T-cell (primary cell): ENCODE results near the gene NCOA7. TPM values are rescaled to one million over a fixed set of nuclear protein-coding genes. Genes with fewer than 3 reads are reported as not detected.
A peak's percentile ranks its signal among the peaks of the same experiment; 100 is the strongest.

Experiments used
- ATAC-seq, 4 experiments: fragments of 200-7000 bp in 3 of 4; fragments of 150-1000 bp in 1 of 4; cut with Tn5 transposase; replicated peaks in 1 of 4; 1 replicate in 3 of 4; 2 replicates in 1 of 4; pipeline ENCODE4 v1.10.0; 2021; ENCODE audit warnings: moderate library complexity in 3 of 4, mild to moderate bottlenecking in 2 of 4, moderate number of reproducible peaks in 1 of 4
- CTCF ChIA-PET, 2 donors: fragments of 300-600 bp; sonication (Branson Sonifier 250); formaldehyde crosslinking; loops; one replicate each; lab custom pipeline; 2022; ENCODE audit warnings: antibody characterized with exemption in 2 of 2; lab: Charles Lee
- POLR2A ChIA-PET, 2 donors: fragments of 300-600 bp; sonication (Branson Sonifier 250); formaldehyde crosslinking; loops; one replicate each; lab custom pipeline; 2022; ENCODE audit warnings: antibody characterized with exemption in 2 of 2; lab: Charles Lee
- DNase-seq, 35 experiments: peaks; one replicate each; pipeline versions ENCODE4 v3.0.0 to v3.0.0-alpha.2; 2013 to 2023
- H3K27ac ChIP-seq: one replicate; pipeline ENCODE4 v1.5.1; 2013; ENCODE audit warnings: low read length
- H3K27me3 ChIP-seq, 2 experiments: replicated peaks in 1 of 2; 1 replicate in 1 of 2; 2 replicates in 1 of 2; pipeline versions ENCODE4 v1.6.1 to v1.7.0; 2013; ENCODE audit warnings: low read length in 1 of 2, mixed read lengths in 1 of 2; ENCODE audit not compliant: control insufficient read depth in 2 of 2, insufficient read depth in 2 of 2; ENCODE audit errors: extremely low read depth in 1 of 2
- H3K36me3 ChIP-seq, 2 donors: 1 replicate in 1 of 2; 2 replicates in 1 of 2; pipeline versions ENCODE4 v1.6.1 to v1.7.0; 2013; ENCODE audit warnings: low read length in 1 of 2; ENCODE audit not compliant: control insufficient read depth in 2 of 2, insufficient read depth in 1 of 2; ENCODE audit errors: extremely low read depth in 1 of 2
- H3K4me1 ChIP-seq, 2 experiments: 1 replicate in 1 of 2; 2 replicates in 1 of 2; pipeline versions ENCODE4 v1.6.1 to v1.7.0; 2013; ENCODE audit warnings: low read length in 2 of 2, mixed read lengths in 1 of 2; ENCODE audit not compliant: insufficient read depth in 2 of 2, control insufficient read depth in 1 of 2; ENCODE audit errors: extremely low read depth in 1 of 2
- H3K4me3 ChIP-seq, 2 donors: 1 replicate in 1 of 2; 2 replicates in 1 of 2; pipeline versions ENCODE4 v1.5.1 to v1.7.0; 2013; ENCODE audit warnings: mild to moderate bottlenecking in 2 of 2, low read length in 1 of 2, moderate library complexity in 1 of 2; ENCODE audit not compliant: control insufficient read depth in 1 of 2; ENCODE audit errors: extremely low read depth in 1 of 2
- H3K9me3 ChIP-seq: 2 replicates; pipeline ENCODE4 v1.7.0; 2013
- H3K27ac Mint-ChIP-seq, 2 donors: one replicate each; pipeline ENCODE4 v1.8.0; 2020 to 2021; ENCODE audit warnings: mild to moderate bottlenecking in 2 of 2, mixed read lengths in 2 of 2
- H3K27me3 Mint-ChIP-seq, 2 donors: one replicate each; pipeline ENCODE4 v1.8.0; 2021 to 2022; ENCODE audit warnings: mixed read lengths in 2 of 2
- H3K36me3 Mint-ChIP-seq: one replicate; pipeline ENCODE4 v1.8.0; 2021; ENCODE audit warnings: mixed read lengths
- H3K4me1 Mint-ChIP-seq, 3 donors: one replicate each; pipeline ENCODE4 v1.8.0; 2020 to 2022; ENCODE audit warnings: mixed read lengths in 3 of 3, mild to moderate bottlenecking in 1 of 3
- H3K4me3 Mint-ChIP-seq, 3 donors: one replicate each; pipeline ENCODE4 v1.8.0; 2020 to 2022; ENCODE audit warnings: mild to moderate bottlenecking in 3 of 3, mixed read lengths in 3 of 3, moderate library complexity in 3 of 3
- H3K9me3 Mint-ChIP-seq, 3 donors: one replicate each; pipeline ENCODE4 v1.8.0; 2020 to 2022; ENCODE audit warnings: mixed read lengths in 3 of 3
- WGBS: methylation state at CpG from one replicate; pipeline ENCODE4 v1.1.5; 2013; ENCODE audit warnings: missing lambda C conversion rate; ENCODE audit not compliant: insufficient coverage; 5-methylcytosine and 5-hydroxymethylcytosine counted together
- total RNA-seq, 35 experiments: library from RNA in 6 of 35; stranded (reverse) in 6 of 35; fragments of 120-200 nt in 1 of 35; gene quantifications; one replicate each; pipeline versions ENCODE4 v1.2.1 to v1.2.4 and lab custom pipeline; 2013 to 2026

The NCOA7 gene
- total RNA-seq, 5 donors from 2014 or later (not counting 1 experiment from before 2014, with no cell fraction given) = 40.3 to 51.6 (median 46.4) TPM

DNA sequence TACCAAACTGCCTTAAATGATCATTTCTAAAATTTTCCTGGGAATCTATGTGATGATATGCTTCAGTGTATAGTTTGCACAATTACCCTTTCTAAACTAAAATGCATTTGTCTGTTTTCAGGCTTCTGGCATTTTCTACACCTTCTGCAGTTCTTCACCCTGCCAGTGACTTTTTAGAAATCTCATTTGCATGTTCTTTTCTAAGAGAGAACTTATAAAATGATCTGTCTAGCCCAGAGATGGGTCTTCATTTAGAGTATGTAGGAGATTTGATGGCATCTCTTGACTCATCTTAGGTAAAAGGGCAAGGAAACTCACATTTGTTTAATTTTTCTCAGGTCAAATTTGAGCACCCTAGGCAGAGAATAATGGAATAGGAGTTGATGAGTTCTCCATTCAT, 17.8 kb downstream of the NCOA7 start:
- no peaks in the 10 kb centered on the region for H3K27me3 ChIP-seq
- ChIA-PET POLR2A (no interaction called here), CTCF (interaction anchor here in 1 of 2 donors (0.6 kb wide), 1 partner anchor 40 kb away, joined by 3 read pairs; no protein-coding TSS in a partner anchor)
- no peak overlapping the region for H3K4me3 ChIP-seq
- H3K4me1 Mint-ChIP-seq = peaks cover 53 to 81% (median 75%) of the 10 kb centered on the region in 3 donors
- H3K27ac Mint-ChIP-seq = no peak overlapping the region
- no peaks in the 10 kb centered on the region for H3K9me3 Mint-ChIP-seq
- H3K4me3 Mint-ChIP-seq = no peak overlapping the region
- ATAC-seq (no peak), DNase-seq (no peak)
- peaks cover 28% of the 10 kb centered on the region for H3K36me3 Mint-ChIP-seq
- no peaks in the 10 kb centered on the region for H3K36me3 ChIP-seq
- no peaks in the 10 kb centered on the region for H3K27me3 Mint-ChIP-seq
- no peak overlapping the region for H3K27ac ChIP-seq
- no peaks in the 10 kb centered on the region for H3K9me3 ChIP-seq
- H3K4me1 ChIP-seq = peaks cover 6 to 10% of the 10 kb centered on the region in 2 experiments

GRCh38 chr6:125809570-125810170, 18.9 kb downstream of the NCOA7 start:
- Histone ChIP-seq H3K4me3 (no peak overlapping the region), H3K9me3 (no peaks in the 10 kb centered on the region), H3K27ac (no peak overlapping the region), H3K36me3 (no peaks in the 10 kb centered on the region), H3K4me1 (peaks cover 6 to 7% of the 10 kb centered on the region in 2 experiments), H3K27me3 (no peaks in the 10 kb centered on the region)
- DNase-seq = no peak
- no peak for ATAC-seq
- WGBS = 93% methylated on average over 2 of the region's 3 CpGs
- Mint-ChIP-seq H3K4me1 (peaks cover 50 to 78% (median 73%) of the 10 kb centered on the region in 3 donors), H3K9me3 (no peaks in the 10 kb centered on the region), H3K4me3 (no peak overlapping the region), H3K27ac (no peak overlapping the region), H3K36me3 (peaks cover 28% of the 10 kb centered on the region), H3K27me3 (no peaks in the 10 kb centered on the region)
- ChIA-PET CTCF (interaction anchor here in 1 of 2 donors (0.8 to 1.2 kb wide), 2 partner anchors 18 to 19 kb away, joined by 4 to 5 read pairs; partner anchors contain the start of gene NCOA7), POLR2A (no interaction called here)

DNA sequence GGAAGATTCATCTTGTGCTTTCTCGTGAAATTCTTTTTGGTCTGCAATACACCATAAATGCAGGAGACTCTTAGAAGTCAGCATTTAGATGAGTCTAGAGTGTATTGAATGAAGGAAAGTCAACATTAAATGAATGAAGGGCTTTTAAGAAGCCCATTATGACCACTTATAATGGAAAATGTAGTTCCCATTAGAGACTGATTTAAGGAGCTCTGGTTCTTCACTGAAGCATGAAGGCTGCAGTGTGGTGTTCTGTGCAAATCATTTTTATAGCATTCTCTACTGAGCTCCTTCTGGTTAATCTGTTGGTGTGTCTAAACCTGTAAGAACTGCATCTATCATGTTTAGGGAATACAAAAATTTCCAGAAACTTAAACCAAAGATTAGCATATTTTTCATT, 19.7 kb downstream of the NCOA7 start:
- H3K27me3 Mint-ChIP-seq = no peaks in the 10 kb centered on the region
- Histone ChIP-seq H3K4me1 (peaks cover 6 to 7% of the 10 kb centered on the region in 2 experiments), H3K27me3 (no peaks in the 10 kb centered on the region), H3K36me3 (no peaks in the 10 kb centered on the region), H3K4me3 (no peak overlapping the region), H3K9me3 (no peaks in the 10 kb centered on the region), H3K27ac (no peak overlapping the region)
- no peak for ATAC-seq
- no peak overlapping the region for H3K27ac Mint-ChIP-seq
- DNase-seq = no peak
- H3K36me3 Mint-ChIP-seq = peaks cover 32% of the 10 kb centered on the region
- no peaks in the 10 kb centered on the region for H3K9me3 Mint-ChIP-seq
- CTCF ChIA-PET = interaction anchor here in 1 of 2 donors (0.8 to 1.2 kb wide), 2 partner anchors 19 to 20 kb away, joined by 4 to 5 read pairs; partner anchors contain the start of gene NCOA7
- no peak overlapping the region for H3K4me3 Mint-ChIP-seq
- H3K4me1 Mint-ChIP-seq = peaks cover 58 to 80% (median 75%) of the 10 kb centered on the region in 3 donors
- WGBS = no CpG with 5 or more reads among the region's 1 CpG
- POLR2A ChIA-PET = no interaction called here

DNA sequence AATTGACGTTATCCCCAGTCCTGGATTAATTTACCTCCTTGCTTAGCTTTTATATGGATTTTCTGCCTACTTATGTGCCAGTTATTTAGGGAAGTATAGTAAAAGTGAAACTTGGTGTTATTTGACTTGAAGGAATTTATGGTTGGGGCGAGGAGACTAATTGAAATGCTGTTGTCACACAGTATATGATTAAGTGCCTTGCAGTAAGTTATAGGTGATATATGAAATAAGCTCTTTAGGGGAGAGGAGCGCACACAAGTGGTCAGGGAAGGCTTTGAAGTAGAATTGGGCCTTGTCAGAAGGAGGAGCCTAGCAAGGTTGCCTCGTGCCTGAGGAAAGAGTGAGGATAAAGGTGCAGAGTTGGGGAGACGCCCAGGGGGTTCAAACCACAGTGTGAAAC, 20.5 kb downstream of the NCOA7 start:
- Histone ChIP-seq H3K4me1 (peaks cover 4 to 6% of the 10 kb centered on the region in 2 experiments), H3K4me3 (no peak overlapping the region), H3K27me3 (no peaks in the 10 kb centered on the region), H3K36me3 (no peaks in the 10 kb centered on the region), H3K9me3 (no peaks in the 10 kb centered on the region), H3K27ac (no peak overlapping the region)
- Mint-ChIP-seq H3K9me3 (no peaks in the 10 kb centered on the region), H3K27me3 (no peaks in the 10 kb centered on the region), H3K27ac (no peak overlapping the region), H3K4me3 (no peak overlapping the region), H3K4me1 (peaks cover 61 to 79% (median 74%) of the 10 kb centered on the region in 3 donors), H3K36me3 (peaks cover 34% of the 10 kb centered on the region)
- ChIA-PET CTCF (no interaction called here), POLR2A (no interaction called here)
- DNase-seq = no peak
- no peak for ATAC-seq
- 78% methylated on average over 3 of the region's 5 CpGs for WGBS

- H3K4me1 Mint-ChIP-seq = peaks cover 63 to 77% (median 68%) of the 10 kb centered on the region in 3 donors
- ATAC-seq = no peak
- peaks cover 4 to 6% of the 10 kb centered on the region in 2 experiments for H3K4me1 ChIP-seq
- H3K36me3 Mint-ChIP-seq = peaks cover 45% of the 10 kb centered on the region
- 91% methylated on average over 7 of the region's 10 CpGs for WGBS
- no peak overlapping the region for H3K27ac ChIP-seq
- no peaks in the 10 kb centered on the region for H3K36me3 ChIP-seq
- no peaks in the 10 kb centered on the region for H3K27me3 Mint-ChIP-seq
- no peak overlapping the region for H3K4me3 Mint-ChIP-seq
- no peak overlapping the region for H3K27ac Mint-ChIP-seq
- H3K9me3 ChIP-seq = no peaks in the 10 kb centered on the region
- no peak for DNase-seq
- POLR2A ChIA-PET = interaction anchor here in 1 of 2 donors (0.6 kb wide), 1 partner anchor 31 kb away, joined by 3 read pairs; no protein-coding TSS in a partner anchor
- no peaks in the 10 kb centered on the region for H3K27me3 ChIP-seq
- CTCF ChIA-PET = interaction anchor here (0.7 to 1.3 kb wide), 5 partner anchors 9 to 120 kb away, joined by 3 to 7 read pairs (median 3); no protein-coding TSS in a partner anchor
- H3K9me3 Mint-ChIP-seq = no peaks in the 10 kb centered on the region
- H3K4me3 ChIP-seq = no peak overlapping the region
Measured at GRCh38 chr6:125812394-125813292, 21.9 kb downstream of the NCOA7 start.

- POLR2A ChIA-PET = no interaction called here
- Histone ChIP-seq H3K36me3 (peaks cover 0 to under 1% of the 10 kb centered on the region in 2 donors), H3K9me3 (no peaks in the 10 kb centered on the region), H3K27me3 (no peaks in the 10 kb centered on the region), H3K4me1 (peaks cover 0 to 5% of the 10 kb centered on the region in 2 experiments), H3K27ac (no peak overlapping the region), H3K4me3 (no peak overlapping the region)
- no peak for DNase-seq
- no peaks in the 10 kb centered on the region for H3K9me3 Mint-ChIP-seq
- H3K27ac Mint-ChIP-seq = peak overlapping the region in 1 of 2 donors; percentile 54
- CTCF ChIA-PET = no interaction called here
- H3K36me3 Mint-ChIP-seq = peaks cover 35% of the 10 kb centered on the region
- no peaks in the 10 kb centered on the region for H3K27me3 Mint-ChIP-seq
- no peak for ATAC-seq
- peaks cover 57 to 75% (median 64%) of the 10 kb centered on the region in 3 donors for H3K4me1 Mint-ChIP-seq
- 60% methylated on average over 1 of the region's 4 CpGs for WGBS
- peak overlapping the region in 2 of 3 donors; percentile 34 to 42 for H3K4me3 Mint-ChIP-seq
Measured at GRCh38 chr6:125814481-125814880, 23.7 kb downstream of the NCOA7 start.
